Thyroid gland (tissue), 4 donors: ENCODE measurements around the gene TMEM132C. TPM values are rescaled to one million over a fixed set of nuclear protein-coding genes. Genes with fewer than 3 reads are reported as not detected.

Experiments used
- DNase-seq, 2 donors: peaks; one replicate each; pipeline ENCODE4 v3.0.0-alpha.2; 2019
- H3K27ac ChIP-seq, 3 donors: fragments of 200-600 bp; sonication (generic); 1 replicate in 2 of 3; 2 replicates in 1 of 3; pipeline ENCODE4 v1.5.1; 2016 to 2019; ENCODE audit warnings: mild to moderate bottlenecking in 1 of 3, moderate library complexity in 1 of 3
- H3K27me3 ChIP-seq: fragments of 200-600 bp; sonication (generic); one replicate; pipeline ENCODE4 v1.5.1; 2019
- H3K36me3 ChIP-seq, 2 donors: fragments of 200-600 bp; sonication (generic); one replicate each; pipeline ENCODE4 v1.5.1; 2016 to 2019
- H3K4me1 ChIP-seq, 2 donors: fragments of 200-600 bp; sonication (generic); one replicate each; pipeline ENCODE4 v1.5.1; 2017 to 2019
- H3K4me3 ChIP-seq, 3 donors: fragments of 200-600 bp; sonication (generic); replicated peaks in 1 of 3; 1 replicate in 2 of 3; 2 replicates in 1 of 3; pipeline ENCODE4 v1.5.1; 2016; ENCODE audit warnings: mild to moderate bottlenecking in 1 of 3
- H3K9me3 ChIP-seq: fragments of 200-600 bp; sonication (generic); one replicate; pipeline ENCODE4 v1.5.1; 2017
- POLR2A ChIP-seq, 2 donors: fragments of 450-650 bp; IDR thresholded peaks; one replicate each; pipeline ENCODE4 v1.6.1; 2017; ENCODE audit warnings: antibody characterized with exemption in 2 of 2, mild to moderate bottlenecking in 2 of 2, moderate library complexity in 1 of 2
- WGBS, 2 donors: methylation state at CpG; one replicate each; pipeline ENCODE4 v1.1.5; 2017; 5-methylcytosine and 5-hydroxymethylcytosine counted together
- intact Hi-C: fragments of 100-400 bp; cut with DNase I; formaldehyde crosslinking; loops from one replicate; pipeline ENCODE4 v1.15.1; 2023
- total RNA-seq, 4 donors: library from RNA; depleted of rRNA; stranded (reverse); fragments of >200 nt; gene quantifications; one replicate each; pipeline ENCODE4 v1.2.3, GENCODE V29; 2016
- TF ChIP-seq, protein P1 (sequence below), 6 experiments: fragments of 200-600 bp in 3 of 6; fragments of 450-650 bp in 3 of 6; sonication (generic) in 3 of 6; IDR thresholded peaks; one replicate each; pipeline ENCODE4 v1.5.1; 2016 to 2019; ENCODE audit warnings: antibody characterized with exemption in 6 of 6, mild to moderate bottlenecking in 2 of 6, inconsistent platforms in 1 of 6, moderate library complexity in 1 of 6

TMEM132C gene
- total RNA-seq, 4 donors from 2014 or later = 0.27 to 2.5 (median 1.0) TPM

DNA sequence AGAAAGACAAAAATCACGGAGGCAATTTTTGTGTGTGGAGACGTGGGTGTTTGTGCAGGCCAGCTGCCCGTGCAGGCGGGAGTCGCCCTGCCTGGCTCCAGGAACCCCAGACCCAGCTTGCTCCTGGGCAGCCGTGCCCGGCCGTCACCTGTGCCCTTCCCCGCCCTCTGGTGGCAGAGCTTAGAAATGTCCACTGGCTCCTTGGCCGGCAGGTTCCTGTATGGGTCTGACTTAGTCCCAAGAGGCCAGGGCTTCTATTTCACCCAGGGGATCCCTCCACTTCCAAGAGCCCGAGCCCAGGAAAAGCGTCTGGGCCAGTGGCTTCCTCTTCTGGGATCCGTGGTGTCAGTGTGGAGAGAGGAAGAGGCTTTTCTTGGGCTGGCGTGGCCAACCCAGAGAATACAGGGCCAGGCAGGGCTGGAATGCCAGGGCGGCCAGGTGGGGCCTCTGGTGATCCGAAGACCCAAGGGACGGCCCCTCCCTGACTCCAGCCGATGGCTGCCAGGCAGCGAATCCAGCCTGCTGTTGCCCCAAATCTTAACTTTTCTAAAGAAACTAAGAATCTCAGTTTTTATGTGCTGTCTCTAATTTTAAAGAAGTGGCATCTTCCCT is 120.9 kb downstream of the TMEM132C start:
- no peaks in the 10 kb centered on the region for H3K9me3 ChIP-seq

DNA sequence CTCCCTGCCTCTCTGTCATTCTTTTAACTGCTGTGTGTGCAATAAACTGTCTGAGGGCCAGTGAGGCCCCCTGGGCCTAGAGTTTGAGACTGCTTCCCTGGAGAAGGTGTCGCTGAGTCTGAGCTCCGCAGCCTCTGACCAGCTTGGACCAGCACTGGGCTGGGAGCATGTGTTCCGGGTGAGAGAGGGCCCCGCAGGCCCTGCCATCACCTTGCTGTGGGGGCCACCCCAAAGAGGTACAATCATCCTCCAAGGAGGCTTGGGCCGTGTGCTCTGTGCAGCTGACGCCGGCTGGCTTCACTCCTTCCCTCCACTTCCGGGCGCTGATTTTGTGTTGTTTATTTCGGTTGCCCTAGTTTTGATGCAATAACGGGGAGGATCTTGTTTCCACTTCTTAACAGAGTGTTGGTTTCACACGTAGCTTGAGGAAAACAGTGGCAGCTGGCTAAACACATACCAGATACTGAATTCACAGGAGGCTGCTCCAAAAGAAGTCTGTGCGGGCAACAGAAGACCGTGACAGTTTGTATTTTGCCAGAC is 121.6 kb downstream of the TMEM132C start:
- H3K27me3 ChIP-seq = no peaks in the 10 kb centered on the region
- no peaks in the 10 kb centered on the region for H3K9me3 ChIP-seq
- no peak for DNase-seq
- TF ChIP-seq, protein P1, sequence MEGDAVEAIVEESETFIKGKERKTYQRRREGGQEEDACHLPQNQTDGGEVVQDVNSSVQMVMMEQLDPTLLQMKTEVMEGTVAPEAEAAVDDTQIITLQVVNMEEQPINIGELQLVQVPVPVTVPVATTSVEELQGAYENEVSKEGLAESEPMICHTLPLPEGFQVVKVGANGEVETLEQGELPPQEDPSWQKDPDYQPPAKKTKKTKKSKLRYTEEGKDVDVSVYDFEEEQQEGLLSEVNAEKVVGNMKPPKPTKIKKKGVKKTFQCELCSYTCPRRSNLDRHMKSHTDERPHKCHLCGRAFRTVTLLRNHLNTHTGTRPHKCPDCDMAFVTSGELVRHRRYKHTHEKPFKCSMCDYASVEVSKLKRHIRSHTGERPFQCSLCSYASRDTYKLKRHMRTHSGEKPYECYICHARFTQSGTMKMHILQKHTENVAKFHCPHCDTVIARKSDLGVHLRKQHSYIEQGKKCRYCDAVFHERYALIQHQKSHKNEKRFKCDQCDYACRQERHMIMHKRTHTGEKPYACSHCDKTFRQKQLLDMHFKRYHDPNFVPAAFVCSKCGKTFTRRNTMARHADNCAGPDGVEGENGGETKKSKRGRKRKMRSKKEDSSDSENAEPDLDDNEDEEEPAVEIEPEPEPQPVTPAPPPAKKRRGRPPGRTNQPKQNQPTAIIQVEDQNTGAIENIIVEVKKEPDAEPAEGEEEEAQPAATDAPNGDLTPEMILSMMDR (IDR thresholded peaks at IDR 0.05) = no peak
- no peak for TF ChIP-seq POLR2A (IDR thresholded peaks at IDR 0.05)
- 40 to 49% methylated on average over 12 to 14 of the region's 14 CpGs for WGBS, 2 donors
- no peak overlapping the region for H3K27ac ChIP-seq
- H3K36me3 ChIP-seq = no peaks in the 10 kb centered on the region
- no peaks in the 10 kb centered on the region for H3K4me1 ChIP-seq
- intact Hi-C loops = no loop called here
- H3K4me3 ChIP-seq = no peak overlapping the region

More for the DNA sequence above, 120.9 kb downstream of the TMEM132C start:
- WGBS, 2 donors = 25 to 29% methylated on average over 14 to 16 of the region's 19 CpGs
- intact Hi-C loops = no loop called here
- TF ChIP-seq, protein P1 (IDR thresholded peaks at IDR 0.05) = peak in 1 of 6 experiments; percentile 39
- TF ChIP-seq POLR2A (IDR thresholded peaks at IDR 0.05) = no peak
- Histone ChIP-seq H3K27me3 (no peaks in the 10 kb centered on the region), H3K4me3 (no peak overlapping the region), H3K27ac (no peak overlapping the region), H3K36me3 (no peaks in the 10 kb centered on the region), H3K4me1 (no peaks in the 10 kb centered on the region)
- DNase-seq = peak in 1 of 2 donors; percentile 4

DNA sequence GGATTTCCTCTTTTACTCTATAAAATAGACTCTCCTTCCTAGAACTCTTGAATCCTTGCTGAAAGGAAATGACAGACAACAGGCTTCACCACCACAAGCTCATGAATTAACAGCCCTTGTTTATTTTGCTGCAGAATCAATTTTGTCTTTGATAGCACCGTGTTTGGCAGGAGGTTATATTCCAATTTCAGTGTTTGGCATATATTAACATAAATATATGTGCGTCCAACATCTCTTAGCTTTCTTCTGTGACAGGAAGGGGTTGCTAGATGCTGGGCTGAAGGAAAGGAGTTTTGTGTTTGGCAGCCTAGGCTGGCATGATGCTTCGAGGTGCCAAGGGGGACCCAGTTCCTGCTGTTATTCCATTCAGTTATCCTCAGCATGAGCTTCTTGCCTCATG is 126.4 kb downstream of the TMEM132C start:
- WGBS, 2 donors = 75 to 87% methylated on average over 3 of the region's 3 CpGs
- Histone ChIP-seq H3K36me3 (no peaks in the 10 kb centered on the region), H3K9me3 (no peaks in the 10 kb centered on the region), H3K27me3 (no peaks in the 10 kb centered on the region), H3K4me3 (no peak overlapping the region), H3K27ac (no peak overlapping the region), H3K4me1 (no peaks in the 10 kb centered on the region)
- DNase-seq = no peak
- intact Hi-C loops = no loop called here
- no peak for TF ChIP-seq POLR2A (IDR thresholded peaks at IDR 0.05)
- TF ChIP-seq, protein P1 (IDR thresholded peaks at IDR 0.05) = no peak

DNA sequence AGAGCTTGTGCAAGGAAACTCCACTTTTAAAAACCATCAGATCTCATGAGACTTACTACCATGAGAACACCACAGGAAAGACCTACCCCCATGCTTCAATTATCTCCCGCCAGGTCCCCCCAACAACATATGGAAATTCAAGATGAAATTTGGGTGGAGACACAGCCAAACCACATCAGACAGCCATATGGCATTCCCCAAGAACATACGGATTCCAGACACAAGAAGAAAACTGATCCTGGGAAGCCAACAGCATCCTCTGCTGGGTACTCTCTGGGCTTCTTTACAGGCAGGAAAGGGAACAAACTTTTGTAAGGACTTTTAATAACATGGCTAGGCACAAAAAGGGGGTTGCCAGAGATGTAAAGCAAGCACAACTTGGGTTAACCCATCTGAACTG is 127.2 kb downstream of the TMEM132C start:
- Histone ChIP-seq H3K36me3 (no peaks in the 10 kb centered on the region), H3K27ac (no peak overlapping the region), H3K4me1 (no peaks in the 10 kb centered on the region), H3K27me3 (no peaks in the 10 kb centered on the region), H3K4me3 (no peak overlapping the region), H3K9me3 (no peaks in the 10 kb centered on the region)
- DNase-seq = no peak
- intact Hi-C loops = no loop called here
- TF ChIP-seq, protein P1 (IDR thresholded peaks at IDR 0.05) = no peak
- 84 to 89% methylated on average over 2 of the region's 2 CpGs for WGBS, 2 donors

DNA sequence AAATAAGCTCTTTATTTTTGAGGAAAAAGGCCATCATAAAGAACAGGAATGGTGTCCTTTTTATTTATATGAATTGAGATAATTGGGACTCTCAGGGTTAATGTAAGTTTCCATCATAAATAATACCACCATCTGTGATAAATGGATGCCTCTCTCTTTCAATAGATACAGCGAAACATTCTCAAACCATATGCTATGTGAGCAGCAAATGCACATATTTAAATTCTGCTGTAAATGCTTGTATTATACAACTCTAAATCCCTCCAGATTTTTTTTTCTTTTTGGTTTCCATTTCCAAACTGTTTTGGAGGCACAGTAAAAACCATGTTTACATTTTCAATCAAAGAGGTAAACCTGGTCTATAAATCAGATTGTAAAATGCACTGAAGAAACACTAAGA is 132.3 kb downstream of the TMEM132C start:
- H3K27ac ChIP-seq = no peak overlapping the region
- no peaks in the 10 kb centered on the region for H3K27me3 ChIP-seq
- H3K9me3 ChIP-seq = no peaks in the 10 kb centered on the region
- H3K36me3 ChIP-seq = no peaks in the 10 kb centered on the region
- no peak overlapping the region for H3K4me3 ChIP-seq
- intact Hi-C loops = no loop called here
- 87 to 94% methylated on average over 1 of the region's 1 CpG for WGBS, 2 donors
- DNase-seq = no peak
- TF ChIP-seq, protein P1 (IDR thresholded peaks at IDR 0.05) = no peak
- TF ChIP-seq POLR2A (IDR thresholded peaks at IDR 0.05) = no peak
- H3K4me1 ChIP-seq = no peaks in the 10 kb centered on the region
